Endothelial cell (in vitro differentiated cells): Measurements from ENCODE around the gene RPTOR. TPM values are rescaled to one million over a fixed set of nuclear protein-coding genes. Genes with fewer than 3 reads are reported as not detected.

Experiments used
- DNase-seq: peaks from one replicate; pipeline ENCODE4 v3.0.0; 2021; ENCODE audit warnings: low spot score
- H3K27ac Mint-ChIP-seq: one replicate; pipeline ENCODE4 v1.8.0; 2021; ENCODE audit warnings: mixed read lengths, inconsistent platforms; ENCODE audit not compliant: unreplicated experiment
- H3K27me3 Mint-ChIP-seq: one replicate; pipeline ENCODE4 v1.8.0; 2021; ENCODE audit warnings: mild to moderate bottlenecking, moderate library complexity, mixed read lengths, inconsistent platforms; ENCODE audit not compliant: unreplicated experiment
- H3K36me3 Mint-ChIP-seq: one replicate; pipeline ENCODE4 v1.8.0; 2021; ENCODE audit warnings: mild to moderate bottlenecking, low read depth, mixed read lengths, inconsistent platforms; ENCODE audit not compliant: unreplicated experiment
- H3K4me1 Mint-ChIP-seq: one replicate; pipeline ENCODE4 v1.8.0; 2021; ENCODE audit warnings: mild to moderate bottlenecking, mixed read lengths, inconsistent platforms; ENCODE audit not compliant: unreplicated experiment
- H3K4me3 Mint-ChIP-seq: one replicate; pipeline ENCODE4 v1.8.0; 2021; ENCODE audit warnings: mild to moderate bottlenecking, mixed read lengths, inconsistent platforms; ENCODE audit not compliant: unreplicated experiment
- H3K9me3 Mint-ChIP-seq: one replicate; pipeline ENCODE4 v1.8.0; 2021; ENCODE audit warnings: mixed read lengths, inconsistent platforms; ENCODE audit not compliant: unreplicated experiment
- total RNA-seq: library from RNA; stranded (reverse); fragmentation: NEBNext Ultra II Directional; extraction: Animal tissue kit (Norgen Biotek cat#: 25700); gene quantifications from one replicate; pipeline ENCODE4 v1.2.1, GENCODE V29; 2021; ENCODE audit not compliant: unreplicated experiment
- TF ChIP-seq, protein P1 (sequence below): fragments of 200-600 bp; sonication (generic); IDR thresholded peaks from one replicate; pipeline ENCODE4 v1.5.0; 2021; ENCODE audit warnings: antibody characterized with exemption; ENCODE audit not compliant: unreplicated experiment

Gene RPTOR
- total RNA-seq, 1 donor from 2014 or later: 36.7 TPM

DNA sequence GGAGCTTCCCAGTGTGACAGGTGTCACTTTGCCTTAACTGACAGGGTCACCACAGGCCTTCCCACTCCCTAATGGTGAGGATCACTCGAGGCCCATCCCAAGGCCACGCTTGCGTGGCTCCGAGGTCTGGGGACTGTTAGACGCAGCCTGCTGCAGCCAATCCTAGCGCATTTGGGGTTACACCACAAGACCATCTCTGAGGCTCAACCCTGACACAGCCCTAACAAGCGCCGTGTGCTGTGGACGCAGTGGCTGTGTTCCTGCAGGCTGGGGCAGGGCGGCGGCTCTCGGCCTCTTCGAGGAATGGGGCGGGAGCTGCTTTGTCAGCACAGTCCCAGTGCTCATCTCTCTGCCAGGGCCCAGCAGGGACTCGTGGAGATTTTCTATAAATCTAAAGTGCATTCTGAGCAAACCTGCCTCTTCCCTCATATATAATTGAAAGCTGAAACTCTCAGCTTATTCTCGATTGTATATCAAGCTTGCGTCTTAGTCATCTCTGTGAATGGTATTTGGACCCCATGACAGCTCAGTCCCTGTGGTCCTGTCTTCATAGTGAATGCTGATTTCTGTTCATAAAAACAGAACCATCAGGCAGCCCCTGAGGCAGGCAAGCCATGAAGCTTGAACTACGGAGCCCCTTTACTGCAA, 381.2 kb downstream of the RPTOR start:
- Mint-ChIP-seq H3K4me1 (peaks cover 28% of the 10 kb centered on the region), H3K36me3 (peaks cover 33% of the 10 kb centered on the region), H3K27me3 (peaks cover 9% of the 10 kb centered on the region), H3K4me3 (no peak overlapping the region), H3K27ac (no peak overlapping the region), H3K9me3 (no peaks in the 10 kb centered on the region)
- TF ChIP-seq, protein P1, sequence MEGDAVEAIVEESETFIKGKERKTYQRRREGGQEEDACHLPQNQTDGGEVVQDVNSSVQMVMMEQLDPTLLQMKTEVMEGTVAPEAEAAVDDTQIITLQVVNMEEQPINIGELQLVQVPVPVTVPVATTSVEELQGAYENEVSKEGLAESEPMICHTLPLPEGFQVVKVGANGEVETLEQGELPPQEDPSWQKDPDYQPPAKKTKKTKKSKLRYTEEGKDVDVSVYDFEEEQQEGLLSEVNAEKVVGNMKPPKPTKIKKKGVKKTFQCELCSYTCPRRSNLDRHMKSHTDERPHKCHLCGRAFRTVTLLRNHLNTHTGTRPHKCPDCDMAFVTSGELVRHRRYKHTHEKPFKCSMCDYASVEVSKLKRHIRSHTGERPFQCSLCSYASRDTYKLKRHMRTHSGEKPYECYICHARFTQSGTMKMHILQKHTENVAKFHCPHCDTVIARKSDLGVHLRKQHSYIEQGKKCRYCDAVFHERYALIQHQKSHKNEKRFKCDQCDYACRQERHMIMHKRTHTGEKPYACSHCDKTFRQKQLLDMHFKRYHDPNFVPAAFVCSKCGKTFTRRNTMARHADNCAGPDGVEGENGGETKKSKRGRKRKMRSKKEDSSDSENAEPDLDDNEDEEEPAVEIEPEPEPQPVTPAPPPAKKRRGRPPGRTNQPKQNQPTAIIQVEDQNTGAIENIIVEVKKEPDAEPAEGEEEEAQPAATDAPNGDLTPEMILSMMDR: no peak
- DNase-seq: no peak

- peak overlapping the region; percentile 55 for H3K27ac Mint-ChIP-seq
- H3K27me3 Mint-ChIP-seq: peaks cover 9% of the 10 kb centered on the region
Measured at GRCh38 chr17:80926591-80927250, 382.1 kb downstream of the RPTOR start.

GRCh38 chr17:80927791-80928216, 383.2 kb downstream of the RPTOR start:
- Mint-ChIP-seq H3K9me3 (no peaks in the 10 kb centered on the region), H3K27ac (peak overlapping the region; percentile 57), H3K4me3 (no peak overlapping the region), H3K27me3 (peaks cover 9% of the 10 kb centered on the region), H3K36me3 (peaks cover 33% of the 10 kb centered on the region), H3K4me1 (peaks cover 28% of the 10 kb centered on the region)
- TF ChIP-seq, protein P1: no peak
- peak; percentile 22 for DNase-seq

More at GRCh38 chr17:80926591-80927250, 382.1 kb downstream of the RPTOR start:
- Mint-ChIP-seq H3K4me3 (peak overlapping the region; percentile 7), H3K9me3 (no peaks in the 10 kb centered on the region), H3K4me1 (peaks cover 28% of the 10 kb centered on the region), H3K36me3 (peaks cover 33% of the 10 kb centered on the region)
- TF ChIP-seq, protein P1: no peak
- no peak for DNase-seq

DNA sequence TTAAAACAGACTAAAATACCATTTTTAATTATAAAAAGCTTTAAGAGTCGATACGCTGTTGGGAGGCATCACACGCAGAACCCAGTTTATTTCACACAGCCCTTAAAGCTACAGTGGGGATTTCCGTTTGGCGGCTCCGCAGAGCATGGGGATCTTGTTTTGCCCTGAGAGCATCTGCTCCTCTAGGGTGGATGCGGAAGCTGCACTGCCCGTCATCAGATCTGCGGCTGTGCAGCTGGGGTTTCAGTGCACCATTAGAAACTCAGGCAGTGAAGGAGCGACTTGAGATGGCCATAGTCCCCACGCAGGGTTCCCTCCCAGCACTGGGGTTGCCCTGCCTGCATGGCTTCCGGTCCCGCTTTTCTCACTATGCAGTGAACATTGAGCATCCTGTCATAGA, 384.8 kb downstream of the RPTOR start:
- no peak for DNase-seq
- peak overlapping the region; percentile 43 for H3K4me3 Mint-ChIP-seq

More for the DNA sequence above, 384.8 kb downstream of the RPTOR start:
- Mint-ChIP-seq H3K27ac (no peak overlapping the region), H3K4me1 (peaks cover 28% of the 10 kb centered on the region), H3K9me3 (no peaks in the 10 kb centered on the region), H3K27me3 (peaks cover 5% of the 10 kb centered on the region), H3K36me3 (peaks cover 28% of the 10 kb centered on the region)
- TF ChIP-seq, protein P1: no peak
